ENCODE measurements around the gene SYNE1.

DNA sequence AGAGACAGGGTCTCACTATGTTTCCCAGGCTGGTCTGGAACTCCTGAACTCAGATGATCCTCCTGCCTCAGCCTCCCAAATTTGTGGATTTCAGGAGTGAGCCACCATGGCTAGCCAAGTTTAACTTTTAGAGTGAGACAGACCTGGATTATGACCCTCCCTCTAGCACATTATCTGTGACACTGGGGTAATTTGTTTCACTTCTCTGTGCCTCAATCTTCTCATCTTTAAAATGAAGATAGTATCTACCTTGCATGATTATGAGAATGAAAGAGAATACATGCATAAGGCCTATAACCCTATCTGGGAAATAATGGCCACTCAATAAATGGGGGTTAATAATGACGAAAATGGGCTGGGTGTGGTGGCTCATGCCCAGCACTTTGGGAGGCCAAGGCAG lies 373.6 kb downstream of the SYNE1 start:
- TF ChIP-seq, protein P1, sequence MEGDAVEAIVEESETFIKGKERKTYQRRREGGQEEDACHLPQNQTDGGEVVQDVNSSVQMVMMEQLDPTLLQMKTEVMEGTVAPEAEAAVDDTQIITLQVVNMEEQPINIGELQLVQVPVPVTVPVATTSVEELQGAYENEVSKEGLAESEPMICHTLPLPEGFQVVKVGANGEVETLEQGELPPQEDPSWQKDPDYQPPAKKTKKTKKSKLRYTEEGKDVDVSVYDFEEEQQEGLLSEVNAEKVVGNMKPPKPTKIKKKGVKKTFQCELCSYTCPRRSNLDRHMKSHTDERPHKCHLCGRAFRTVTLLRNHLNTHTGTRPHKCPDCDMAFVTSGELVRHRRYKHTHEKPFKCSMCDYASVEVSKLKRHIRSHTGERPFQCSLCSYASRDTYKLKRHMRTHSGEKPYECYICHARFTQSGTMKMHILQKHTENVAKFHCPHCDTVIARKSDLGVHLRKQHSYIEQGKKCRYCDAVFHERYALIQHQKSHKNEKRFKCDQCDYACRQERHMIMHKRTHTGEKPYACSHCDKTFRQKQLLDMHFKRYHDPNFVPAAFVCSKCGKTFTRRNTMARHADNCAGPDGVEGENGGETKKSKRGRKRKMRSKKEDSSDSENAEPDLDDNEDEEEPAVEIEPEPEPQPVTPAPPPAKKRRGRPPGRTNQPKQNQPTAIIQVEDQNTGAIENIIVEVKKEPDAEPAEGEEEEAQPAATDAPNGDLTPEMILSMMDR (IDR thresholded peaks at IDR 0.05; ENCODE audit: poor library complexity), result no peak
- TF ChIP-seq EZH2phosphoT487 (IDR thresholded peaks at IDR 0.05; ENCODE audit: low read depth, severe bottlenecking, unreplicated experiment), result no peak
